Measurements from ENCODE around the gene NCCRP1. TPM values are rescaled to one million over a fixed set of nuclear protein-coding genes. Genes with fewer than 3 reads are reported as not detected.
"Not testable (repeated sequence)": the region's sequence is repeated elsewhere in the genome, so short reads cannot be mapped to it uniquely, and the experiment has no call there.

The NCCRP1 gene
- total RNA-seq, 1 donor: not detected

DNA sequence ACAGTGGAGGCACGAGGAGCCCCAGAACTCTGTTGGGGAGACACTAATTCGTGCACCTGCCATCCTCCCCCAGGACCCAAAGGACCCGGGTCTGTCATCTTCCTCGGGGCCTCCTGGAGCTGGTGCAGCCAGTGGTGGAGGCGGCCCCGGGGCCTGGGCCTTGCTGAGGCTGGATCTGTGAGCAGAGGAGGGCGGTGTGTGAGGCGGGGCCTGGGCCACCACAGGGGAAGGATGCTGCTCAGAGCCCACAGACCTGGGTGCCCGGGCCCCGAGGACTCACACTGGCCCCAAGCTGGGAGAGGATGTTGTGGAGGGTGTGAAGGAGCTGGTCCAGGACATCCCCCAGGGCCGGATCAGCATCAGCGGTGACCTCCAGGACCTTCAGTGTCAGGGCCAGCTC lies 39.8 kb downstream of the NCCRP1 start:
- DNase-seq (ENCODE audit: low read depth): no peak
- TF ChIP-seq CTCF (IDR thresholded peaks at IDR 0.05; ENCODE audit: insufficient read depth, low read length): no peak
- no peak overlapping the region for H3K4me3 ChIP-seq (ENCODE audit: low read depth, low read length)

- no peak overlapping the region for H3K4me3 ChIP-seq (ENCODE audit: low read depth, low read length)
- DNase-seq (ENCODE audit: low read depth): no peak
- no peak for TF ChIP-seq CTCF (IDR thresholded peaks at IDR 0.05; ENCODE audit: insufficient read depth, low read length)
Observed at GRCh38 chr19:39237200-39238184, 40.7 kb downstream of the NCCRP1 start.

DNA sequence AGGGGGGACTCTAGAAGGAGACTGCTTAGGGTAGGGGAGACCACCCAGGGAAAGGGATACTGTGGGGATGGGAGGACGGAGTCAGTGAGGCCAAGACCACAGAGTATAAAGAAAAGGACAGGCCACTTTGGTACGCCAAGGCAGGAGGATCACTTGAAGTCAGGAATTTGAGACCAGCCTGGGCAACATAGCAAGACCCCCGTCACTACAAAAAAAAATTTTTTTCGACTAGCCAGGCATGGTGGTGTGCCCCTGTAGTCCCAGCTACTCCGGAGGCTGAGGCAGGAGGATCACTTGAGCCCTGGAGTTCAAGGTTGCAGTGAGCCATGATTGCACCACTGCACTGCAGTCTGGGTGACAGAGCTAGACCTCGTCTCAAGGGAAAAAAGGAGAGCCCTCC lies 41.4 kb downstream of the NCCRP1 start:
- TF ChIP-seq CTCF (IDR thresholded peaks at IDR 0.05; ENCODE audit: insufficient read depth, low read length): no peak
- no peak overlapping the region for H3K4me3 ChIP-seq (ENCODE audit: low read depth, low read length)
- DNase-seq (ENCODE audit: low read depth): no peak

- no peak for DNase-seq (ENCODE audit: low read depth)
- H3K4me3 ChIP-seq (ENCODE audit: low read depth, low read length): no peak overlapping the region
- TF ChIP-seq CTCF (IDR thresholded peaks at IDR 0.05; ENCODE audit: insufficient read depth, low read length): no peak
Observed at GRCh38 chr19:39238944-39239343, 42.2 kb downstream of the NCCRP1 start.

- no peak for DNase-seq (ENCODE audit: low read depth)
- H3K4me3 ChIP-seq (ENCODE audit: low read depth, low read length): no peak overlapping the region
- no peak for TF ChIP-seq CTCF (IDR thresholded peaks at IDR 0.05; ENCODE audit: insufficient read depth, low read length)
Observed at GRCh38 chr19:39240421-39240820, 43.7 kb downstream of the NCCRP1 start.

GRCh38 chr19:39243741-39244140 lies 47.0 kb downstream of the NCCRP1 start:
- H3K4me3 ChIP-seq (ENCODE audit: low read depth, low read length); DNase-seq (ENCODE audit: low read depth): not testable (repeated sequence)

GRCh38 chr19:39244410-39245100 lies 47.8 kb downstream of the NCCRP1 start, which contains the start of gene IFNL3:
Gene IFNL3 (minus strand): TSS chr19:39245006. CDS start chr19:39244967, 39 bp downstream.
- not testable (repeated sequence) for H3K4me3 ChIP-seq (ENCODE audit: low read depth, low read length); DNase-seq (ENCODE audit: low read depth)

- not testable (repeated sequence) for DNase-seq (ENCODE audit: low read depth); H3K4me3 ChIP-seq (ENCODE audit: low read depth, low read length)
Observed at GRCh38 chr19:39245166-39245565, 48.4 kb downstream of the NCCRP1 start.
